Neural progenitor cell (in vitro differentiated cells): ENCODE data around the gene PEPD. TPM values are rescaled to one million over a fixed set of nuclear protein-coding genes. Genes with fewer than 3 reads are reported as not detected.

Experiments used
- DNase-seq: peaks from one replicate; pipeline ENCODE4 v3.0.0-alpha.2; 2016; ENCODE audit warnings: low spot score
- H2AFZ ChIP-seq: fragments of 200-600 bp; sonication (generic); replicated peaks from 2 replicates; pipeline ENCODE4 v1.6.1; 2016; ENCODE audit warnings: antibody characterized with exemption
- H3F3A ChIP-seq: fragments of 200-600 bp; sonication (generic); 2 replicates; pipeline ENCODE4 v1.6.1; 2016; ENCODE audit warnings: antibody characterized with exemption, low read depth
- H3K27ac ChIP-seq: fragments of 200-600 bp; sonication (generic); 2 replicates; pipeline ENCODE4 v1.5.1; 2016; ENCODE audit warnings: mild to moderate bottlenecking
- H3K27me3 ChIP-seq: fragments of 200-600 bp; sonication (generic); 2 replicates; pipeline ENCODE4 v1.6.1; 2016; ENCODE audit warnings: mild to moderate bottlenecking, moderate library complexity
- H3K36me3 ChIP-seq: fragments of 200-600 bp; sonication (generic); 2 replicates; pipeline ENCODE4 v1.5.1; 2016
- H3K4me1 ChIP-seq: fragments of 200-600 bp; sonication (generic); 2 replicates; pipeline ENCODE4 v1.6.1; 2016; ENCODE audit warnings: mixed run types
- H3K4me2 ChIP-seq: fragments of 200-600 bp; sonication (generic); 2 replicates; pipeline ENCODE4 v1.6.1; 2016
- H3K4me3 ChIP-seq: fragments of 200-600 bp; sonication (generic); 2 replicates; pipeline ENCODE4 v1.5.1; 2016
- H3K79me2 ChIP-seq: fragments of 200-600 bp; sonication (generic); 2 replicates; pipeline ENCODE4 v1.6.1; 2016; ENCODE audit warnings: low read depth
- H3K9ac ChIP-seq: fragments of 200-600 bp; sonication (generic); 2 replicates; pipeline ENCODE4 v1.6.1; 2016
- H3K9me3 ChIP-seq: fragments of 200-600 bp; sonication (generic); 2 replicates; pipeline ENCODE4 v1.5.1; 2016; ENCODE audit warnings: low read depth
- H4K20me1 ChIP-seq: fragments of 200-600 bp; sonication (generic); 2 replicates; pipeline ENCODE4 v1.6.1; 2016; ENCODE audit warnings: low read depth
- H3K27ac Mint-ChIP-seq: 3 replicates; pipeline ENCODE4 v1.8.0; 2021; ENCODE audit warnings: mixed read lengths
- H3K27me3 Mint-ChIP-seq: 2 replicates; pipeline ENCODE4 v1.8.0; 2022; ENCODE audit warnings: low read depth, mild to moderate bottlenecking, inconsistent platforms, moderate library complexity, mixed read lengths; ENCODE audit not compliant: insufficient read depth
- H3K36me3 Mint-ChIP-seq: 3 replicates; pipeline ENCODE4 v1.8.0; 2021; ENCODE audit warnings: mixed read lengths
- H3K4me1 Mint-ChIP-seq: 3 replicates; pipeline ENCODE4 v1.8.0; 2021; ENCODE audit warnings: mixed read lengths
- H3K4me3 Mint-ChIP-seq: 3 replicates; pipeline ENCODE4 v1.8.0; 2021; ENCODE audit warnings: mild to moderate bottlenecking, moderate library complexity, mixed read lengths
- H3K9me3 Mint-ChIP-seq: 3 replicates; pipeline ENCODE4 v1.8.0; 2020; ENCODE audit warnings: mixed read lengths
- CTCF ChIP-seq: fragments of 200-600 bp; sonication (generic); IDR thresholded peaks from 2 replicates; pipeline ENCODE4 v1.5.1; 2017; ENCODE audit warnings: antibody characterized with exemption, mild to moderate bottlenecking
- EZH2 ChIP-seq: fragments of 200-600 bp; sonication (generic); IDR thresholded peaks from 2 replicates; pipeline ENCODE4 v1.6.1; 2017; ENCODE audit warnings: antibody characterized with exemption, mild to moderate bottlenecking, moderate library complexity
- EZH2phosphoT487 ChIP-seq: fragments of 200-600 bp; sonication (generic); IDR thresholded peaks from 2 replicates; pipeline ENCODE4 v1.6.1; 2017; ENCODE audit warnings: antibody characterized with exemption
- total RNA-seq: library from RNA; depleted of rRNA; stranded (reverse); fragments of >200 nt; gene quantifications from 2 replicates; pipeline ENCODE4 v1.2.3, GENCODE V29; 2015; ENCODE audit warnings: low replicate concordance

The PEPD gene
- total RNA-seq, 1 donor from 2014 or later, result 47.0 TPM

- peak; percentile 35 for DNase-seq
- Histone ChIP-seq H3K27ac (no peak overlapping the region), H3K27me3 (no peaks in the 10 kb centered on the region), H3K9me3 (no peaks in the 10 kb centered on the region), H3K4me3 (no peak overlapping the region), H3K9ac (no peak overlapping the region), H3F3A (no peaks in the 10 kb centered on the region), H3K4me2 (no peak overlapping the region), H2AFZ (no peak overlapping the region), H3K36me3 (no peaks in the 10 kb centered on the region), H3K79me2 (no peaks in the 10 kb centered on the region), H3K4me1 (no peaks in the 10 kb centered on the region), H4K20me1 (peaks cover 61% of the 10 kb centered on the region)
- Mint-ChIP-seq H3K9me3 (no peaks in the 10 kb centered on the region), H3K4me3 (no peak overlapping the region), H3K27ac (no peak overlapping the region), H3K36me3 (no peaks in the 10 kb centered on the region), H3K27me3 (no peaks in the 10 kb centered on the region), H3K4me1 (peaks cover 7% of the 10 kb centered on the region)
- TF ChIP-seq EZH2phosphoT487, result no peak
- no peak for TF ChIP-seq EZH2
- TF ChIP-seq CTCF, result no peak
Measured at GRCh38 chr19:33393286-33394005, 128.1 kb downstream of the PEPD start.

GRCh38 chr19:33392341-33393285 lies 129.0 kb downstream of the PEPD start:
- peaks cover 7% of the 10 kb centered on the region for H3K4me1 Mint-ChIP-seq
- no peak overlapping the region for H3K4me3 ChIP-seq
- H3K79me2 ChIP-seq, result no peaks in the 10 kb centered on the region
- no peak for TF ChIP-seq EZH2
- no peak for TF ChIP-seq CTCF
- no peak overlapping the region for H3K4me3 Mint-ChIP-seq
- no peak overlapping the region for H2AFZ ChIP-seq
- H3K27ac Mint-ChIP-seq, result no peak overlapping the region
- no peak overlapping the region for H3K9ac ChIP-seq
- no peaks in the 10 kb centered on the region for H3K4me1 ChIP-seq
- H3K9me3 ChIP-seq, result no peaks in the 10 kb centered on the region
- DNase-seq, result no peak
- H3K36me3 Mint-ChIP-seq, result no peaks in the 10 kb centered on the region
- H3K36me3 ChIP-seq, result no peaks in the 10 kb centered on the region
- H3K4me2 ChIP-seq, result no peak overlapping the region
- no peaks in the 10 kb centered on the region for H3K27me3 ChIP-seq
- no peaks in the 10 kb centered on the region for H3K9me3 Mint-ChIP-seq
- peaks cover 65% of the 10 kb centered on the region for H4K20me1 ChIP-seq
- no peak overlapping the region for H3K27ac ChIP-seq
- H3F3A ChIP-seq, result no peaks in the 10 kb centered on the region
- no peaks in the 10 kb centered on the region for H3K27me3 Mint-ChIP-seq

- Mint-ChIP-seq H3K4me1 (peaks cover 4% of the 10 kb centered on the region), H3K27ac (no peak overlapping the region), H3K27me3 (no peaks in the 10 kb centered on the region), H3K4me3 (no peak overlapping the region), H3K36me3 (no peaks in the 10 kb centered on the region), H3K9me3 (no peaks in the 10 kb centered on the region)
- H4K20me1 ChIP-seq, result peaks cover 65% of the 10 kb centered on the region
- H2AFZ ChIP-seq, result no peak overlapping the region
- no peaks in the 10 kb centered on the region for H3K9me3 ChIP-seq
- no peak overlapping the region for H3K27ac ChIP-seq
- no peaks in the 10 kb centered on the region for H3K4me1 ChIP-seq
- H3K4me3 ChIP-seq, result no peak overlapping the region
- H3K9ac ChIP-seq, result no peak overlapping the region
- DNase-seq, result no peak
- peaks cover 1% of the 10 kb centered on the region for H3K79me2 ChIP-seq
- no peak for TF ChIP-seq EZH2phosphoT487
- peak; percentile 5 for TF ChIP-seq CTCF
- no peak overlapping the region for H3K4me2 ChIP-seq
- H3K36me3 ChIP-seq, result no peaks in the 10 kb centered on the region
- no peaks in the 10 kb centered on the region for H3K27me3 ChIP-seq
- H3F3A ChIP-seq, result no peaks in the 10 kb centered on the region
Measured at GRCh38 chr19:33391631-33392249, 129.9 kb downstream of the PEPD start.
